Activated CD8-positive, alpha-beta memory T cell treated with anti-CD3 and anti-CD28 coated beads for 1 hour (primary cell): Measurements from ENCODE around the gene SLX9.

ENCODE experiments used
- DNase-seq, 2 donors: peaks; one replicate each; pipeline ENCODE4 v3.0.0-alpha.2; 2020; ENCODE audit warnings: low read depth in 1 of 2; ENCODE audit errors: extremely low read depth in 1 of 2

The SLX9 gene, protein sequence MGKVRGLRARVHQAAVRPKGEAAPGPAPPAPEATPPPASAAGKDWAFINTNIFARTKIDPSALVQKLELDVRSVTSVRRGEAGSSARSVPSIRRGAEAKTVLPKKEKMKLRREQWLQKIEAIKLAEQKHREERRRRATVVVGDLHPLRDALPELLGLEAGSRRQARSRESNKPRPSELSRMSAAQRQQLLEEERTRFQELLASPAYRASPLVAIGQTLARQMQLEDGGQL

DNA sequence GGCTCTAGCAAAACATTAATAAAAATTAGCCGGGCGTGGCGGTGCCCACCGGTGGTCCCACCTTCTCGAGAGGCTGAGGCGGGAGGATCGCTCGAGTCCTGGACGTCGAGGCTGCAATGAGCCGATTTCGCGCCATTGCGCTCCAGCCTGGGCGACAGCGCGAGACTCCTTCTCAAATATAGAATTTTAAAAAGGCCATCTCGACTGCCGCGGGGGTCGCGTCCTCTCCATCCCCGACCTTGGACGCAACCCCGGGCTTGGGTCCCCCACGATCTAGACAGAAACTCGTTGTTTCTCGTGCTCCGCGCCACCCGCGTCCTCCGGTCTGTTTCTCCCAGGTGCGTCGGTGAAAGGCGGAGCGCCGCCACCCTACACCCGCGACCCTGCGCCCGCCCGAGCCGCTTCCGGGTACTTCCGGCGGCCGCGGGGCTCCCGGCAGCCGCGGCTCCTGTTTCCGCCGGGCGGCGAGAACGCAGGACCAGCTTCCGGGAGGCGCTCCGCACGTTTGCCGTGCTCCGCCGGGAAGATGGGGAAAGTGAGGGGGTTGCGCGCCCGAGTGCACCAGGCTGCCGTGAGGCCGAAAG lies at the start of gene SLX9:
Gene SLX9, plus strand, starts transcription at position 498 of the 584 bp plus-strand sequence. Its CDS starts 29 bp downstream, at position 527.
- peak; percentile 42 to 68 for DNase-seq

DNA sequence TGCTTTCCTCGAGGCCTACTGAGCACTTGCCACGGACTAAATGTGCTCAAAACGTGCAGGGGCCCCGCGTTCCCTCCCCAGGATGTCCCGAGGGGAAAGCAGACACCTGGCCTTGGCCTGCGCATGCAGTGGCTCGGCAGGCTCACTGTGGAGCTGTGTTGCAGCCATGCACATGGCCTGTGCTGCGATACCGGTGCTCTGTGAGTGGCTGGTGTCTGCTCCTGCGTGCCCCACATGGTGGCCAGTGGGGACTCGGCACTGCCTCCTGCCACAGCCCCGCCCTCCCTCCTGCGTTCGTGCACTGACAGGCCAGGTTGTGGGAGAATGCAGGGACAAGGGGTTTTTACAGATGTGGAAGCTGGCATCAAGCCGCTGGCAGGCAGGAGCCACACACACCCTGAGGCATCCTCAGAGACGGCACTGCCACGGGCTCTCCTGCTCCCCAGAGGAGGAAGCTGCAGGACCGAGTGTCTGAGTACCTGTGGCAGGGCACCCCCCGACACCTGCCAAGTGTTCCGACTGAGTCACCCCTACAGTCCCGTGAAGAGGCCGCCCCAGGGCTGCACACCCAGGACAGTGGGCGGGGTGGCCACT lies 49.4 kb upstream of the SLX9 start:
- DNase-seq = no peak

DNA sequence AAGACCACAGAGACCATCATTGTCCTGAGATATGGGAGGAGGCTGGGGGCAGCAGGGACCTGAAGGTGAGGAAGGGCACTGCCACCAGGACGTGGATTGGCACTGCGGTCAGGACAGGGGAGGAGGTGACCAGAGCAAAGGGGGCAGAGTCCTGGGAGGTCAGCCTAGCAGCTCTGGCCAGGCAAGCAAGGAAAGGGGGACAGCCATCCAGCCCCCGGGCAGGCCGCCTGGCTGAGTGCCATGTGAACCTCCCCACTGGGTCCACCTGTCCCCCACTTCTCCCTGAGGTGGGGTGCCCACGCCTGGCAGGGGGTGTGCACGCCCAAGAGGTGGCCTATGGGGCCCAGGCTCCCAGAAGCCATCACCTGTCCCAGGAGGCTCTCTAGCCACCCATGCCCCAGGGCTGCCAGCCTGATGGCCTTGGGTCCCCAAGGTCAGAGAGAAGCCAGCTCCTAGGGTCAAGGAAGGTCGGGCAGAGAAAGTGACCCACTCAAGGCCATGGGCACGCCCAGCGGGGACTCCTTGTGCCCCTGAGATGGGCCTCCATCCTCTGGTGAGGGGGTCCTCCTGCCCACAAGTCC lies 48.8 kb upstream of the SLX9 start:
- no peak for DNase-seq

DNA sequence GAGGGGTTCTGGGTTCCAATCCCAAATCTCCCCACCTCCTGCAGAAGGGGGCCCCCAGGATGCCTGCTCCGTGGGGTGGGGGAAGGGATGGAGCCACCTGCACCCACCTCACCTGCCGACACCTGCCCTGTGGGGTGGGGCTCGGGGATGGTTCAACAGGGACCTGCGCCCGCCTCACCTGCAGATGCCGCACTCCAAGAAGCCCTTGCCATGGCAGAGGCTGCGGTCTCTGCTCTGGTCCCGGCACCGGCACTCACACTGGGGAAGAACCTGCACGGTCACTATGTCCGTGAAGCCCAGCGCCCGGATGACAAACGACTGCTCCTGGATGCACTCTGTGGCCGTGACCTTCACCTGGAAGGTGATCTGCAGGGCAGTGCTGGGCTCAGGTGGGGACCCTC lies 48.2 kb upstream of the SLX9 start:
- DNase-seq = no peak

DNA sequence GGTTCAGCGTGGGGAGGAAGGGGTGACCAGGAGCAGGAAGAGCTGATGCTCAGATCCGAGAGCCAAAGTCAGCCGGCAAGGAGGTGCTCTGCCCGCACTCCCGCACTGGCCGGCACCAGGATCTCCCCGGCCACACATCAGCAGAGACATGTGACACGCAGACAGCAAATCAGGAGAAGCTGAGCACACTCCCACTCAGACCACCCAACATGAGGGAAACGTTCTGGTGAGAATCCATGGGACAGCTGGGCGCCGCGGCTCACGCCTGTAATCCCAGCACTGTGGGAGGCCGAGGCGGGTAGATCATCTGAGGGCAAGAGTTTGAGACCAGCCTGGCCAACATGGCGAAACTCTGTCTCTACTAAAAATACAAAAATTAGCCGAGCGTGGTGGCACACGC lies 47.7 kb upstream of the SLX9 start:
- no peak for DNase-seq

DNA sequence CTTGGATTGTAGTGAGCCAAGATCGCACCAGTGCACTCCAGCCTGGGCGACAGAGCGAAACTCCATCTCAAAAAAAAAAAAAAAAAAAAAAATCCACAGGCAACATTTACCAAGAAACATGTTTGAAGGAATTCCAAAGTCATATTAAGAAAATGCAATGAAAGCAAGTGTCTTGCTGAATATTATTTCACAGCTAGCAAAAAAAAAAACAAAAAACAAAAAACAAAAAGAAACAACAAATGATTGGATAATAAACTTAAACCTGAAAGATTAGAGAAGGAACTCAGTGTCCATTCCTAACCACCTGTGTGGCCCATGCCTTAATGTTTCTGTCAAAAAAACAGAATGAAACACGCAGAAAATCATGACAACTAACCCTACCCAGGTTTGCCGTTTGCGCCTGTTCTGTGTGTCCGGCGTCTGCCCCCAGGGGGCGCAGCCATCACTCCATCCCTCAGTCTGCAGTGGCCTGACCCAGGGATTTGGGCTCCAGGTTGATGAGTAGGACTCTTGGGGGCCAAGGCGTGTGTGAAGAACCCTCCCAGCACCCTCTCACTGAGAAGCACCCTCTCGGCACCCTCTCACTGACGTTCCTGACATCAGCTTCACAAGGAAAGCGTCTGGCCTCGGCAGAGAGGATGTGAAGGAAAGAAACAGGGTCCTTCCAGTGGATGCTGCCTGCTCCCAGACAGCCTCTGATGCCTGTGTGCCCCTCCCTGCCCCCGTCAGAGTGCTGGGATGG lies 47.1 kb upstream of the SLX9 start:
- DNase-seq = peak in 1 of 2 donors; percentile 70

DNA sequence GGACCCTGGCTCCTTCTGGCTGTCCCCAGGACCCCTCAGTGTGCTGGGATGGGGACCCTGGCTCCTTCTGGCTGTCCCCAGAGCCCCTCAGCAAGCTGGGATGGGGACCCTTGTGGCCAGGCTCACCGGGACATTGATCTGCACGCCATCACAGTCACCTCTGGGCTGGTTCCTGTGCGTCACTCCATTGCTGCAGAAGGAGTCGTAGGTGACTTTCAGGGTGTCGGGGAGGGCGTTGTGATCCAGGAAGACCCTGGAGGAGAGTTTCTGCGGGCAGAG lies 46.6 kb upstream of the SLX9 start:
- no peak for DNase-seq

DNA sequence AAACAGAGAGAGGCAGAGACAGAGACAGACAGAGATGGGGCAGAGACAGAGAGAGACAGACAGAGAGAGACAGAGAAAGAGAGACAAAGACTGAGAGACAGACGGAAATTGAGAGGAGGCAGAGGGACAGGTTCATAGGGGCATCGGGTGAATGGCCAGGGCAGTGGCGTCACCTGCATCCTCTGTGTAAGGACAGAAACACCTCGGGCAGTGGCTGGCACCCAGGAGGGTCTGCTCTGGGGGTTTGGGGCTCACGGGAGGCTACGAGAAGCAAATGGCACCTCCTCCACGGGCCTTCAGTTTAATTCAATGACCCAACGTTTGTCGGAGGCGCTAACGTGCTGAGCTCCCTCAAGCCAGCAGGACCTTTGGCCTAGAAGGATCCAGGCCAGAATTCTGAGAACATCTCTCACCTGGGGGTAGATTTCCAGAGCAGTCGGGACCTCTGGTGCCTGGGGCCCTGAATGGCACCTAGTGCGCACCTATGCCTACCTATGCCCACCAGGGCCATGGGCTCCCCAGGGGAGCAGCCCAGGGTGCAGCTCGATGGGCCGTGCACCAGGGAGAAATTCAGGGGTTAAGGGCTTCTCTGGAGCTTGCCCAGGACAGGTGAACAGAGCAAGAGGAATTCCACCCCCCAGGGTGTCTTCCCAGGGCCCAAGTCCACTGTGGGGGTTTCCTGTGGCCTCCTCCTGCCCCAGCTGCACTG lies 45.7 kb upstream of the SLX9 start:
- DNase-seq = no peak

DNA sequence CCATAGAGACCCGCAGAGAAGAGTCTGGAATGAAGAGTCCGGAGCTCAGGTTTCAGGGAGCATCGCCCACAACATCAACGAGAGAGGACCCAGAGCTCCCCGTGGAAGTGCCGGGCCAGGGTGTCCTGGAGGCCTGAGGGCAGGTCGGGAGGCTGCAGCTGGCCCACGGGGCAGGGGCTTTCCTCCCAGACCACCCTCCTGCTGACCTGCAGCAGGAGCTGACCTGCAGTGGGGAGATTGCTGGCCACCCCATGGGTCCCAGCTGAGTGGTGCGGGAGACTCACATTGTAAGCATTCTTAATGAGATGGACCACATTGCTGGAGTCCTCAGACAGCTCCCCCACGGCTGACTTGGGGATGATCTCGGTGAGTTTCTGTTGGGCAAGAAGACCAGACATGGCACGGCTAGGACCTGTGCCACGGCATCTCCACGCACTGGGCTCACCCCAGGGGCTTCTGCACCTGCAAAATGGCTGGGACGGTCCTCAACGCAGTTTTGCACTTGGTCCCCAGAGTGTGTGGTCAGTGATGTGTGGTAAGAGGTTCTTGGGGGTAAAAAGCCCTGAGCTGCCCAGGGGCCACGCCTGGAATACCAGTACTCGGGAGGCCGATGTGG lies 45.0 kb upstream of the SLX9 start:
- DNase-seq = no peak

DNA sequence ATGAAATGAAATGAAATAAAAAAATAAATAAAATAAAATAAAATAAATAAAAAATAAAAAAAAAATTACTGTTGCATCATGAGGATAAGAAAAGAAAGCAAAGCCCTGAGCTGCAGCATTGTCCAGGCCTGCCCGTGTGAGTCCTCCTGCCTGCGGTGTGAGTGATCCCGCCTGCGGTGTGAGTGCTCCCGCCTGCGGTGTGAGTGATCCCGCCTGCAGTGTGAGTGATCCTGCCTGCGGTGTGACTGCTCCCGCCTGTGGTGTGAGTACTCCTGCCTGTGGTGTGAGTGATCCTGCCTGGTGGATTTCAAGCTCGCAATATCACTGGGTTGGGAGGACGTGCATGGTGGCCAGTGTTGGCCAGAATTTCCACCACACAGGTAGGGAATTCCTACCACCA lies 44.0 kb upstream of the SLX9 start:
- DNase-seq = no peak

DNA sequence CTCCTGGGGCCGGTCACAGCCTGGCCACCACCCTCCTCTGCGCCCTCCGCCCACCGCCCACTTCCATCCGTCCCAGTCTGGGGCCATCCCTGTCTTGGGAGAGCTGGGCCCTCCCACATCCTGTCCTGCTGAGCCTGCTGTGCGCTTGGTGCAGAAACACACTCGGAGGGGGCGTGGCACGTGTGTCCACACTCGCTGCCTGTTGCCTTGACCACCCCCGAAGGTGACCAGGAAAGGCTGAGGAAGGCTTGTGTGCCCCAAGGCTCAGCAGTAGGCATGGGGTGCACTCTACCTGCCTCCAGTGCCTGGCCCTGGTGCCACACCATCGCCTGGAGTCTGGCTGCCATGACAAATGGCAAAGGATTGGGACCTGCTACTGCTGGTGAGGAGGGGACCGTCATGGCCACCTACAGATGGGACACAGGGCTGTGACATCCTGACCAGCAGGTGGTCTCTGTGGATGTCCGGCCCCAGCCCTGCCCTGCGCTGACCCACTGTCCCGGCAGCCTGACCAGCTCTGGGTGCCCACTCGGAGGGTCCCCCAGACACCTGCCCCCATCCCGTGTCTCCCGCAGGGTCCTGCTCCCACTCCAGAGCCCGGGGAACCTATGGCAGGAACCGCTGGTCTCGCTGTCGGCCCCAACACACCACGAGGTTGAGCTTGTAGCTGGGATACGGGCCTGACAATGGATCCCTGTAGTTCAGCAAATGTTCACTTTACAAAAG lies 43.1 kb upstream of the SLX9 start:
- no peak for DNase-seq

DNA sequence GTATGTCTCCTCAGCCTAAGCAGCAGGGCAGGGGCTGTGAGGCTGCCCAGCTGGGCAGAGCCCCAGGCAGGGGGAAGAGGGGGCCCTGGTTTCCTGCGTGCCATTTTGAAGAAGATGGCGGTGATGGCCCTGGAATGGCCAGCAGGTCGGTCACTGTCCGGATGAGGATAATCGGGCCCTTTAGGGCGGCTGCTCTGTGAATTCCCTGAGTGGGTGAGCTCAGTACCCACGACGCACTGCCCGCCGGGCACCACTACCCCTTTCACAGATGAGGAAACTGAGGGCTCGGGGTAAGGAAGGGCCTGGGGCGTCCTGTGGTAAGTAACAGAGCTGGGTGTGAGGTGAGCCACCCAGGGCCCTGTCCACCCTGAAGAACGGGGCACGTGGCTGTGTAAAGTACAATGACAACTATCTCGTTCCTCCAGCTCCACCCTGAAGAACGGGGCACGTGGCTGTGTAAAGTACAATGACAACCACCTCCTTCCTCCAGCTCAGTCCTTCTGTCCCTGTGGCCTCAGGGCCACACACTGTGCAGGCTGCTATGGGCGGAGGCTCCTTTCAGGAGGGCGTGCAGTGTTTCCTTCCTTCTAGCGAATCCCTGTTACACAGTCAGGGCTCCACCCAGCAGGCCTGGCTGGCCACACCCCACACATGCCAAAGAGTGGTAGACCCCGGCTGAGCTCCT lies 42.4 kb upstream of the SLX9 start:
- no peak for DNase-seq

DNA sequence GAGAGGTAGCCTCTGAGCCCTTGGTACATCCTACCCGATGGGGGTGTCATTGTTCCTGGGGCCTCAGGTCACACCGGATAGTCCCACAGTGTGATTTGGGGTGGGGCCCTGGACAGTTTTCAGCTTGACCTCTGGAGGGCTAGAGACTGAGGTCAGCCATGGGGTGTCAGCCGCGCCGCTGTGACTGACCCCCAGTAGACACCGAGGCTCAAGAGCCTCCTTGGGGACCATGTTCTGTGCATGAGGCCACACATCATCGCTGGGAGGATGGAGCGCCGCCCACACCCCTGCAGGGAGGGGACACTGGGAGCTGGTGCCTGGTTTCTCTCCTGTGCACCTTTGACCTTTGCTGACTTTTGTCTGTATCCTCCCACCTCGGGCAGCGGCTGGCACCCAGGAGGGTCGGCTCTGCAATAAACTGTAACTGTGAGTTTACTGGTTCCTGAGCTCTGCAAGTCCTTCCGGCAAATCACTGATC lies 41.8 kb upstream of the SLX9 start:
- DNase-seq = no peak

DNA sequence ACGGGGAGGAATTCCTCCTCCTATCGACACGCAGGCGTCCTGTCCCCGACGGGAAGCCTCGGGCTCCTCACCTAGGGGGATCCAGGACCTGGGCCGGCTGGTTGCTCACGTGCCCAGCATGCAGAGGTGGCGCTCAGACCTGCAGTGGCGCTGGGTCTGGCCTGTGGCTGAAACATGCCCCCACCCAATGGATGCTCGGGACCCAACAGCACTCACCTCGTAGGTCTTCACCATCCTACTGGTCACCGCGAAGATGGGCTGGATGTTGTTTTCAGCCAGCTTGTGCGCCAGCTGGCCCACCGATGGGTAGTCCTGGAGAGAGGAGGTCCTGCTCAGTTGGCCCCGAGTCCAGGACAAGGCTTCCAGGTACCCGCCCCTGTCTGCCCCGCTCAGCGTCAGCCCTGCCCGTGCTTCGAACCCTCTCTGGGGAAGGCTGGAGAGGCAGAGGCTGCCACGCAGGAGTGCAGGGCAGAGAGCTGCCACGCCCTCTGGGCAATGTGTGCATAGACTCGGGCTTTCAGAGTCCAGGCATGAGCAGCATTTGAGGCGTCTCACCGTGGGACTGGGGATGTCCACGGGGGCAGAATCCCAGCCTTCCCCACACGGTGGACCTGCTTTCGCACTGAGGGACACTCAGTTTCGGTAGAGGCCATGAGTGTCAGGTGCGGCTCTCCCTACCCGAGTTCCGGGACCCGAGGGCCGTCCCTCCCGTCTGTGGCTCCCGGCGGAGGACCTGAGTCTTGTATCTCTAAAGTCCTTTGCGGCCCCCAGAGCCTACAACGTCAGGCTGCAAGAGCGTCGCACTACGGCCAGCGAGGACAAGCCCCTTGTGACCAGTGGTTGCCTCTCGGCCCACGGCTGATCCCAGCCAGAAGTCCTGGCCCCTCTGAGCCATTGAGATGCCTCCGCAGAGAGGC lies 40.7 kb upstream of the SLX9 start:
- DNase-seq = no peak

DNA sequence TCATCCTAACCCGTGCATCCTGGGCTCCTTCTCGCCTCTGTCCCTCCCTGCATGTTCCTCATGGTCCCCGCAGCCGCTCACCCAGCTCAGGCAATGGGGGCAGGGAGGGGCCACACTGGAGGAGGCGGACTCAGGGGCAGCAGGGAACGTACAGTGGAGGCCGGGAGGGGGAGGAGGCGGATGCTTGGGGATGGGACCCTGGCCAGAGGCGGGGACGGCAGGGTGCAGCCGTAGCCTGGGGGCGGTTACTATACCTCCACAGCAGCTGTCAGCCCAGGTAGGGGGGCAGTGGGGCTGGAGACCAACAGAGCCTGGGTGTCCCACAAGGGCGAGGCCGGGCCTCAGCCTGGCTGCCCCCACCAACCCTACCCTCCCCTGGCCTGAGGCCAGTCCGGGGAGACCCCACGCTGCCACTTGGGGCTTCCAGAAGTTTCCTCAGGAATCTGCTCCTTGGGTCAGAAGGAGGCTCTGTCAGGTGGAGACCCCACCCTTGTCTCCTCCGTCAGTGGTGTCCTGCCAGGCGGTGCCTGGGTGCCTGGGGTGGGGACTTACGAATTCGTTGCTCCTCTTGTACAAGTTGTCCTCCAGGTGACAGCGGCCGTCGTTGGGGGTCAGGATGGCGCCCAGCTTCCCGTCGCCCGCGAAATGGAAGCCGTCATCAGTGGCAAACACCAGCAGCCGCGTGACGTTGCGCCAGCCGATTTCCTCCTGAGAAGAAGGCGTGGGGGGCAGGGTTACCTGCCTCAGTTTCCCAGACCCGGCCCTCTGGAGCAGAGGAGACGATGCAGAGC lies 39.9 kb upstream of the SLX9 start:
- no peak for DNase-seq

DNA sequence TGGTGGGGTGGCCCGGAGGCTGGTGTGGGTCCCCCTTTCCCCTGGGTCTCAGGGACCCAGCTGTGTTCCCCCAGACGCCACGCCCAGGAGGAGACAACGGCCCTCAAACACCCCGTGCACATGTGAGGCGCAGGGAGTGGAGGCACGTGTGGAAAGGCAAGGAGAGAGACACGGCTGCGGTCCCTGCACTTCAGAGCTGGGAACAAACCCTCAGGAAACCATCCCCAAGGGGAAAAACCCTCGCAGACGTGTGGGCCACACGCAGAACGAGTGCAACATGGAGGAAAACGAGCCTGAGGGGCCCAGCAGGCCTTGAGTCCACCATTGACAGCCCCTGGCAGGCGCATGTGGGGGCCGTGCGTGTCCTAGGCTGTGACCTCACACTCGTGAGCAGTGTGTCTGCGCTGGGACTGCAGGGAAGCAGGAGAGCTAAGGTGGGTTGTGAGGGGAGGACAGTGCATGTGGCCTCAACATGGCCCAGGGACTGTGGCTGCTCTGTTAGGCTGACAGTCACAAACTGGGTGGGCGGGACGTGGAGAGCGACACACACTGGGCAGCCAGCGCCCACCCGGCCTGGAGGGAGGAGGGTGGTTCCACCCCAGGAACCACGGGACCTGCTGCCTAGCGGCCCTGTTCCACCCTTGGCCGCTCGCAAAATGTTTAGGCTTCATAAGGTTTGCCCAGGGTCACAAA lies 39.1 kb upstream of the SLX9 start:
- no peak for DNase-seq
